Neural cell (in vitro differentiated cells): ENCODE results near the gene PRICKLE2. TPM values are rescaled to one million over a fixed set of nuclear protein-coding genes. Genes with fewer than 3 reads are reported as not detected.

Experiments
- H2AFZ ChIP-seq: fragments of 200-600, 300-800 bp; sonication (generic), shearing (Covaris generic); 2 replicates; pipeline ENCODE4 v1.6.0; 2014; ENCODE audit warnings: low read depth, mild to moderate bottlenecking, antibody characterized with exemption, low read length, moderate library complexity
- H3F3A ChIP-seq: fragments of 200-600 bp; shearing (Covaris generic); 2 replicates; pipeline ENCODE4 v1.6.1; 2016; ENCODE audit warnings: mild to moderate bottlenecking, moderate library complexity, mixed read lengths, antibody characterized with exemption, low read length; ENCODE audit not compliant: insufficient read depth, poor library complexity, severe bottlenecking
- H3K27ac ChIP-seq: fragments of 200-600, 300-800 bp; sonication (generic), shearing (Covaris generic); 2 replicates; pipeline ENCODE4 v1.5.1; 2014; ENCODE audit warnings: mild to moderate bottlenecking, low read length, moderate library complexity
- H3K27me3 ChIP-seq: fragments of 300-800, 200-600 bp; sonication (generic), shearing (Covaris generic); 2 replicates; pipeline ENCODE4 v1.6.0; 2014; ENCODE audit warnings: mild to moderate bottlenecking, low read depth, low read length, moderate library complexity; ENCODE audit not compliant: insufficient read depth
- H3K36me3 ChIP-seq: fragments of 300-800, 200-600 bp; sonication (generic), shearing (Covaris generic); 2 replicates; pipeline ENCODE4 v1.5.1; 2014; ENCODE audit warnings: mild to moderate bottlenecking, antibody characterized with exemption, low read length, moderate library complexity; ENCODE audit not compliant: insufficient read depth
- H3K4me2 ChIP-seq: fragments of 300-800, 200-600 bp; sonication (generic), shearing (Covaris generic); 2 replicates; pipeline ENCODE4 v1.6.0; 2014; ENCODE audit warnings: mild to moderate bottlenecking, low read length
- H3K4me3 ChIP-seq: fragments of 300-800, 200-600 bp; sonication (generic), shearing (Covaris generic); 2 replicates; pipeline ENCODE4 v1.5.1; 2014; ENCODE audit warnings: mild to moderate bottlenecking, low read length, moderate library complexity
- H3K79me2 ChIP-seq: fragments of 200-600 bp; shearing (Covaris generic); replicated peaks from 2 replicates; pipeline ENCODE4 v1.6.0; 2014; ENCODE audit warnings: mild to moderate bottlenecking, low read length, moderate library complexity; ENCODE audit not compliant: insufficient read depth
- H3K9ac ChIP-seq: fragments of 300-800, 200-600 bp; sonication (generic), shearing (Covaris generic); 2 replicates; pipeline ENCODE4 v1.6.1; 2016; ENCODE audit warnings: mild to moderate bottlenecking, low read length, mixed read lengths
- H3K9me2 ChIP-seq: fragments of 200-600 bp; shearing (Covaris generic); 2 replicates; pipeline ENCODE4 v1.6.1; 2016; ENCODE audit warnings: mild to moderate bottlenecking, low read length, mixed read lengths; ENCODE audit not compliant: insufficient read depth
- H3K9me3 ChIP-seq: fragments of 200-600, 300-800 bp; sonication (generic), shearing (Covaris generic); 2 replicates; pipeline ENCODE4 v1.6.1; 2016; ENCODE audit warnings: mild to moderate bottlenecking, mixed run types, low read length, moderate library complexity, mixed read lengths
- H4K20me1 ChIP-seq: fragments of 200-600 bp; shearing (Covaris generic); 2 replicates; pipeline ENCODE4 v1.6.1; 2016; ENCODE audit warnings: mild to moderate bottlenecking, mixed run types; ENCODE audit not compliant: insufficient read depth
- EP300 ChIP-seq: fragments of 450-650 bp; conservative IDR thresholded peaks from 2 replicates; pipeline ENCODE4 v1.6.1; 2014; ENCODE audit warnings: antibody characterized with exemption, mild to moderate bottlenecking, moderate library complexity; ENCODE audit not compliant: poor library complexity, severe bottlenecking
- EZH2 ChIP-seq: fragments of 200-600, 300-800 bp; shearing (Covaris generic), sonication (generic); IDR thresholded peaks from 2 replicates; pipeline ENCODE4 v1.6.1; 2014; ENCODE audit warnings: antibody characterized with exemption, low read length, borderline replicate concordance, mild to moderate bottlenecking; ENCODE audit not compliant: insufficient read depth, poor library complexity, severe bottlenecking
- MXI1 ChIP-seq: fragments of 450-650 bp; conservative IDR thresholded peaks from 2 replicates; pipeline ENCODE4 v1.6.1; 2014; ENCODE audit warnings: antibody characterized with exemption, mild to moderate bottlenecking; ENCODE audit not compliant: poor library complexity, severe bottlenecking
- POLR2AphosphoS5 ChIP-seq: IDR thresholded peaks from 2 replicates; pipeline ENCODE4 v1.6.1; 2012
- RAD21 ChIP-seq: fragments of 450-650 bp; conservative IDR thresholded peaks from 2 replicates; pipeline ENCODE4 v1.6.1; 2014; ENCODE audit warnings: antibody characterized with exemption, mild to moderate bottlenecking, moderate library complexity
- REST ChIP-seq: IDR thresholded peaks from 2 replicates; pipeline ENCODE4 v1.6.1; 2012; ENCODE audit warnings: borderline replicate concordance
- SMC3 ChIP-seq: fragments of 450-650 bp; conservative IDR thresholded peaks from 2 replicates; pipeline ENCODE4 v1.6.1; 2014; ENCODE audit warnings: antibody characterized with exemption, mild to moderate bottlenecking, moderate library complexity; ENCODE audit not compliant: poor library complexity
- TAF1 ChIP-seq: IDR thresholded peaks from 2 replicates; pipeline ENCODE4 v1.6.1; 2012; ENCODE audit warnings: low read depth
- polyA plus RNA-seq: library from polyadenylated mRNA; depleted of rRNA; stranded (reverse); fragments of >200 nt; gene quantifications from 2 replicates; pipeline ENCODE4 v1.2.3, GENCODE V29; 2014
- TF ChIP-seq, protein P1 (sequence below): fragments of 450-650 bp; IDR thresholded peaks from 2 replicates; pipeline ENCODE4 v1.5.1; 2014; ENCODE audit warnings: antibody characterized with exemption, mild to moderate bottlenecking, moderate library complexity; ENCODE audit not compliant: poor library complexity, severe bottlenecking

PRICKLE2 gene
- polyA plus RNA-seq, 1 donor from 2014 or later: 8.7 TPM

DNA sequence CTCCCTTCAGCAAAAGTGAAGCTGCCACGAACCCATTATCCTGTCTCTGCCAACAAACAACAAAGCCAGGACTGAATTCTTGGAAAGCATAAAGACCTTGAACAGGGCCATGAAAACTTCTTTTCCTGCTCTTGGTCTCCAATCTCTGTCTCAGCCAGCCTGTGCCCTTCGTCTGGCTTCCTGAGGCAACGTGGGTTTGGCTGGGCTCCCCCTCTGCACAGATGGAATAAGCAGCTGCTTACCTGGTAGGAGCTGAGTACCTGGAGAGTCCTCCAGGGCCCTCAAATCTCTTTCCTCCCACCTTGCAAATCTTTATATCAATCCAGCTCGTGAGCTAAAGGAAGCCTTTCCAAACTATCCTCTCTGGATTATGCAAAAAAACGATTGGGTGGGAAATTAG, 104.4 kb downstream of the PRICKLE2 start:
- Histone ChIP-seq H3K36me3 (no peaks in the 10 kb centered on the region), H3K4me2 (no peak overlapping the region), H3F3A (no peaks in the 10 kb centered on the region), H3K4me3 (no peak overlapping the region), H3K27me3 (no peaks in the 10 kb centered on the region), H2AFZ (no peak overlapping the region), H3K9me2 (no peaks in the 10 kb centered on the region), H4K20me1 (no peaks in the 10 kb centered on the region), H3K9ac (no peak overlapping the region), H3K79me2 (no peaks in the 10 kb centered on the region), H3K27ac (no peak overlapping the region), H3K9me3 (peaks cover 6% of the 10 kb centered on the region)
- TF ChIP-seq EP300: no peak
- no peak for TF ChIP-seq TAF1
- TF ChIP-seq POLR2AphosphoS5: no peak
- TF ChIP-seq REST: no peak
- no peak for TF ChIP-seq EZH2
- no peak for TF ChIP-seq SMC3
- TF ChIP-seq RAD21: no peak
- TF ChIP-seq, protein P1, sequence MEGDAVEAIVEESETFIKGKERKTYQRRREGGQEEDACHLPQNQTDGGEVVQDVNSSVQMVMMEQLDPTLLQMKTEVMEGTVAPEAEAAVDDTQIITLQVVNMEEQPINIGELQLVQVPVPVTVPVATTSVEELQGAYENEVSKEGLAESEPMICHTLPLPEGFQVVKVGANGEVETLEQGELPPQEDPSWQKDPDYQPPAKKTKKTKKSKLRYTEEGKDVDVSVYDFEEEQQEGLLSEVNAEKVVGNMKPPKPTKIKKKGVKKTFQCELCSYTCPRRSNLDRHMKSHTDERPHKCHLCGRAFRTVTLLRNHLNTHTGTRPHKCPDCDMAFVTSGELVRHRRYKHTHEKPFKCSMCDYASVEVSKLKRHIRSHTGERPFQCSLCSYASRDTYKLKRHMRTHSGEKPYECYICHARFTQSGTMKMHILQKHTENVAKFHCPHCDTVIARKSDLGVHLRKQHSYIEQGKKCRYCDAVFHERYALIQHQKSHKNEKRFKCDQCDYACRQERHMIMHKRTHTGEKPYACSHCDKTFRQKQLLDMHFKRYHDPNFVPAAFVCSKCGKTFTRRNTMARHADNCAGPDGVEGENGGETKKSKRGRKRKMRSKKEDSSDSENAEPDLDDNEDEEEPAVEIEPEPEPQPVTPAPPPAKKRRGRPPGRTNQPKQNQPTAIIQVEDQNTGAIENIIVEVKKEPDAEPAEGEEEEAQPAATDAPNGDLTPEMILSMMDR: no peak
- TF ChIP-seq MXI1: no peak

DNA sequence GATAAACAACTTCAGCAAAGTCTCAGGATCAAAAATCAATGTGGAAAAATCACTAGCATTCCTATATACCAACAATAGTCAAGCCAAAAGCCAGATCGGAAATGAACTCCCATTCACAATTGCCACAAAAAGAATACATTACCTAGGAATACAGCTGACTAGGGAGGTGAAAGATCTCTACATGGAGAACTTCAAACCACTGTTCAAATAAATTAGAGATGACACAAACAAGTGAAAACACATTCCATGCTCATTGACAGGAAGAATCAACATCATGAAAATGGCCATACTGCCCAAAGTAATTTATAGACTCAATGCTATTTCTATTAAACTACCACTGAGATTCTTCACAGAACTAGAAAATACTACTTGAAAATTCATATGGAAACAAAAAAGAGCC, 107.8 kb downstream of the PRICKLE2 start:
- H3K9me2 ChIP-seq: no peaks in the 10 kb centered on the region
- no peaks in the 10 kb centered on the region for H3K9me3 ChIP-seq
- no peaks in the 10 kb centered on the region for H4K20me1 ChIP-seq
- H3K4me2 ChIP-seq: no peak overlapping the region
- H3K9ac ChIP-seq: no peak overlapping the region
- no peaks in the 10 kb centered on the region for H3K27me3 ChIP-seq
- H2AFZ ChIP-seq: no peak overlapping the region
- H3K27ac ChIP-seq: no peak overlapping the region
- TF ChIP-seq, protein P1: no peak
- TF ChIP-seq MXI1: no peak
- no peak for TF ChIP-seq EZH2
- no peak for TF ChIP-seq SMC3
- TF ChIP-seq TAF1: no peak
- TF ChIP-seq POLR2AphosphoS5: no peak
- H3K4me3 ChIP-seq: no peak overlapping the region
- no peaks in the 10 kb centered on the region for H3K79me2 ChIP-seq
- no peaks in the 10 kb centered on the region for H3K36me3 ChIP-seq
- no peaks in the 10 kb centered on the region for H3F3A ChIP-seq
